CD4-positive, alpha-beta T cell (primary cell): ENCODE results near the gene NFKB1. TPM values are rescaled to one million over a fixed set of nuclear protein-coding genes. Genes with fewer than 3 reads are reported as not detected.
A peak's percentile ranks its signal among the peaks of the same experiment; 100 is the strongest.

ENCODE experiments used
- ATAC-seq: fragments of 200-7000 bp; cut with Tn5 transposase; one replicate; pipeline ENCODE4 v1.10.0; 2022; ENCODE audit warnings: mild to moderate bottlenecking; ENCODE audit not compliant: poor library complexity
- CTCF ChIA-PET: fragments of 350-600 bp; sonication (Branson Sonifier 250); formaldehyde crosslinking; loops from one replicate; lab custom pipeline; 2021; ENCODE audit warnings: antibody characterized with exemption, inconsistent platforms; lab: Charles Lee
- POLR2A ChIA-PET: fragments of 350-600 bp; sonication (Branson Sonifier 250); formaldehyde crosslinking; loops from one replicate; lab custom pipeline; 2021; ENCODE audit warnings: antibody characterized with exemption, inconsistent platforms; lab: Charles Lee
- DNase-seq, 14 experiments: peaks; one replicate each; pipeline ENCODE4 v3.0.0-alpha.2; 2013 to 2020; ENCODE audit warnings: mixed read lengths in 2 of 14
- H3K27ac ChIP-seq, 2 donors: one replicate each; pipeline versions ENCODE4 v1.5.1 to v1.7.0; 2013; ENCODE audit warnings: low read length in 2 of 2, low read depth in 1 of 2, mild to moderate bottlenecking in 1 of 2
- H3K27me3 ChIP-seq, 2 experiments: 1 replicate in 1 of 2; 2 replicates in 1 of 2; pipeline versions ENCODE4 v1.6.1 to v1.7.0; 2013; ENCODE audit warnings: low read length in 2 of 2, control low read depth in 1 of 2, mild to moderate bottlenecking in 1 of 2, moderate library complexity in 1 of 2; ENCODE audit not compliant: insufficient read depth in 2 of 2, control insufficient read depth in 1 of 2
- H3K36me3 ChIP-seq: one replicate; pipeline ENCODE4 v1.6.1; 2013; ENCODE audit warnings: low read length, control low read depth; ENCODE audit not compliant: insufficient read depth
- H3K4me1 ChIP-seq: one replicate; pipeline ENCODE4 v1.6.1; 2013; ENCODE audit warnings: low read length, control low read depth; ENCODE audit not compliant: insufficient read depth
- H3K4me3 ChIP-seq: one replicate; pipeline ENCODE4 v1.5.1; 2013; ENCODE audit warnings: mild to moderate bottlenecking, low read length, moderate library complexity
- H3K9me3 ChIP-seq, 2 experiments: 1 replicate in 1 of 2; 2 replicates in 1 of 2; pipeline versions ENCODE4 v1.6.1 to v1.7.0; 2013; ENCODE audit warnings: low read length in 2 of 2, mild to moderate bottlenecking in 2 of 2, control low read depth in 1 of 2, moderate library complexity in 1 of 2; ENCODE audit not compliant: control insufficient read depth in 1 of 2, insufficient read depth in 1 of 2
- H3K27ac Mint-ChIP-seq: one replicate; pipeline ENCODE4 v1.8.0; 2020; ENCODE audit warnings: mixed read lengths
- H3K27me3 Mint-ChIP-seq: one replicate; pipeline ENCODE4 v1.8.0; 2021; ENCODE audit warnings: mixed read lengths
- H3K36me3 Mint-ChIP-seq: one replicate; pipeline ENCODE4 v1.8.0; 2021; ENCODE audit warnings: low read depth, mixed read lengths
- H3K4me1 Mint-ChIP-seq: one replicate; pipeline ENCODE4 v1.8.0; 2021; ENCODE audit warnings: low read depth, mixed read lengths
- H3K4me3 Mint-ChIP-seq: one replicate; pipeline ENCODE4 v1.8.0; 2020; ENCODE audit warnings: mild to moderate bottlenecking, mixed read lengths
- H3K9me3 Mint-ChIP-seq: one replicate; pipeline ENCODE4 v1.8.0; 2020; ENCODE audit warnings: mixed read lengths
- intact Hi-C, 2 experiments: fragments of 100-400 bp; cut with DNase I in 1 of 2; cut with micrococcal nuclease in 1 of 2; formaldehyde crosslinking; loops; one replicate each; pipeline versions ENCODE4 v1.15.1 to v1.9.0; 2023 to 2025; cut with DNase I, micrococcal nuclease
- total RNA-seq, 174 experiments: library from RNA in 2 of 174; stranded (reverse) in 2 of 174; gene quantifications; one replicate each; pipeline ENCODE4 v1.2.3 and lab custom pipeline; 2021 to 2026
- TF ChIP-seq, protein P1 (sequence below): fragments of 200-600 bp; IDR thresholded peaks from one replicate; pipeline ENCODE4 v1.8.0; 2022; ENCODE audit warnings: antibody characterized with exemption, mild to moderate bottlenecking

Gene NFKB1
- total RNA-seq, 2 experiments from 2014 or later: 134 TPM

DNA sequence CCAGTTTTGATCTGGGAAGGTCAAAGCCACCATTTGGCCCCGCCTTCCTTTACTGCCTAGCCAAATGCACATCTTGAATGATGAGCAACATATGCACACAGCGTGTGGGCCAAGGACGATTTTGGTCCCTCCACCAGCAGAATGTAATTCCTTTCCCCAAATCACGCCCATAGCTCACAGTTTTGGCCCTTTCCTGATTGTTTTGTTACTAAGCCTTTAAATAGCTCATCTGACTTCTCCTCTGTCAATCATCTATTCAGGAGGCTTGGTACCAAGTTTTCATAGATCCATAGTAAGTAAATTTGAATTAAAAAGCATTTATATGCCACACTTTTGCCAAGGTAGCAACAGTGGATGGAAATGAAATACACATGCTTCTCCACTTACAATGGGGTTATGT, 123.3 kb downstream of the NFKB1 start:
- H3K27me3 ChIP-seq: no peaks in the 10 kb centered on the region
- ChIA-PET CTCF (interaction anchor here (1.6 kb wide), 1 partner anchor 175 kb away, joined by 3 read pairs; no protein-coding TSS in a partner anchor), POLR2A (interaction anchor here (1.3 kb wide), 1 partner anchor 11 kb away, joined by 3 read pairs; no protein-coding TSS in a partner anchor)
- ATAC-seq (no peak), DNase-seq (no peak)
- H3K4me3 ChIP-seq: no peak overlapping the region
- Mint-ChIP-seq H3K27me3 (no peaks in the 10 kb centered on the region), H3K4me1 (peaks cover 52% of the 10 kb centered on the region), H3K36me3 (no peaks in the 10 kb centered on the region), H3K4me3 (no peak overlapping the region), H3K27ac (no peak overlapping the region), H3K9me3 (no peaks in the 10 kb centered on the region)
- TF ChIP-seq, protein P1, sequence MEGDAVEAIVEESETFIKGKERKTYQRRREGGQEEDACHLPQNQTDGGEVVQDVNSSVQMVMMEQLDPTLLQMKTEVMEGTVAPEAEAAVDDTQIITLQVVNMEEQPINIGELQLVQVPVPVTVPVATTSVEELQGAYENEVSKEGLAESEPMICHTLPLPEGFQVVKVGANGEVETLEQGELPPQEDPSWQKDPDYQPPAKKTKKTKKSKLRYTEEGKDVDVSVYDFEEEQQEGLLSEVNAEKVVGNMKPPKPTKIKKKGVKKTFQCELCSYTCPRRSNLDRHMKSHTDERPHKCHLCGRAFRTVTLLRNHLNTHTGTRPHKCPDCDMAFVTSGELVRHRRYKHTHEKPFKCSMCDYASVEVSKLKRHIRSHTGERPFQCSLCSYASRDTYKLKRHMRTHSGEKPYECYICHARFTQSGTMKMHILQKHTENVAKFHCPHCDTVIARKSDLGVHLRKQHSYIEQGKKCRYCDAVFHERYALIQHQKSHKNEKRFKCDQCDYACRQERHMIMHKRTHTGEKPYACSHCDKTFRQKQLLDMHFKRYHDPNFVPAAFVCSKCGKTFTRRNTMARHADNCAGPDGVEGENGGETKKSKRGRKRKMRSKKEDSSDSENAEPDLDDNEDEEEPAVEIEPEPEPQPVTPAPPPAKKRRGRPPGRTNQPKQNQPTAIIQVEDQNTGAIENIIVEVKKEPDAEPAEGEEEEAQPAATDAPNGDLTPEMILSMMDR: no peak
- H3K27ac ChIP-seq: no peak overlapping the region
- no peaks in the 10 kb centered on the region for H3K36me3 ChIP-seq
- intact Hi-C loops: loop anchor here in 1 of 2 experiments (5.0 kb wide), 1 partner anchor 468 kb away; no protein-coding TSS in a partner anchor
- peaks cover 11% of the 10 kb centered on the region for H3K4me1 ChIP-seq
- no peaks in the 10 kb centered on the region for H3K9me3 ChIP-seq

DNA sequence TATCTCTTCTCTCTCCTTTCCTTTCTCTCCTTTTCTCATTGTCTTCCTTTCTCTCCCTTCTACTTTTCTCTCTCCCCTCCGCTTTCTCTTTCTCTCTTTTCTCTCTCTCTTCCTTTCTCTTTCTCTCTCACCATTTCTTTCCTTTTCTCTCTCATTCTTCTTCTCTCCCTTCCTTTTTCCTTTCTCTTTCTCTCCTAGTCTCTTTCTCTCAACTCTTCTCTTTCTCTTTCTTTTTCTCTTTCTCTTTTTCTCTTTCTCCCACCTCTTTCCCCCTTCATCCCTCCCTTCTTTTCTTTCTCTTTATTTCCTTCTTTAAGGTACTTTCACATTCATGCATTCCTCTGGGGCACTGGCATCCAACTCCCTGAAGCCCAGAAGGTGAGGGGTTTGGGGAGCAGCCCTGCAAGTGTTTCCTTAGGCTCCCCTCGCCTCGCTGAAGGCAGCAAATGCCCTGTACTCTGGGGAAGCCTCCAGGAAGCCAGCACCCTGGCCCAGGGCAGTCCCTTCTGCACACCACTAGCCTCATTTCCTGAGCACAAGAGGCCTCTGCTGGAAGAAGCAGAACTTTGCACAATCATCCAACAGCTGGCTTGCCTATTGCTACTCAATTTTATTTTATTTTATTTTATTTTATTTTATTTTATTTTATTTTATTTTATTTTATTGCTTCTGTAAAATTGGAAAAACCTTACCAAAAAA, 124.2 kb downstream of the NFKB1 start:
- POLR2A ChIA-PET: interaction anchor here (0.8 to 1.3 kb wide), 2 partner anchors 12 to 177 kb away, joined by 3 to 4 read pairs; no protein-coding TSS in a partner anchor
- H3K27ac Mint-ChIP-seq: peak overlapping the region; percentile 61
- CTCF ChIA-PET: interaction anchor here (0.5 to 1.6 kb wide), 19 partner anchors 9 to 282 kb away, joined by 3 to 10 read pairs (median 3); no protein-coding TSS in a partner anchor
- Histone ChIP-seq H3K27me3 (no peaks in the 10 kb centered on the region), H3K27ac (no peak overlapping the region), H3K4me1 (peaks cover 14% of the 10 kb centered on the region), H3K36me3 (no peaks in the 10 kb centered on the region), H3K4me3 (peak overlapping the region; percentile 3), H3K9me3 (no peaks in the 10 kb centered on the region)
- H3K36me3 Mint-ChIP-seq: no peaks in the 10 kb centered on the region
- H3K4me1 Mint-ChIP-seq: peaks cover 58% of the 10 kb centered on the region
- H3K9me3 Mint-ChIP-seq: no peaks in the 10 kb centered on the region
- peak; percentile 44 to 87 (median 60) for DNase-seq
- TF ChIP-seq, protein P1: peak; percentile 74
- peak overlapping the region; percentile 50 for H3K4me3 Mint-ChIP-seq
- intact Hi-C loops: loop anchor here (1.0 to 5.0 kb wide), 3 partner anchors 176 to 472 kb away; partner anchors contain the start of gene BDH2 (in 1 of the 2)
- no peaks in the 10 kb centered on the region for H3K27me3 Mint-ChIP-seq
- ATAC-seq: peak; percentile 88

DNA sequence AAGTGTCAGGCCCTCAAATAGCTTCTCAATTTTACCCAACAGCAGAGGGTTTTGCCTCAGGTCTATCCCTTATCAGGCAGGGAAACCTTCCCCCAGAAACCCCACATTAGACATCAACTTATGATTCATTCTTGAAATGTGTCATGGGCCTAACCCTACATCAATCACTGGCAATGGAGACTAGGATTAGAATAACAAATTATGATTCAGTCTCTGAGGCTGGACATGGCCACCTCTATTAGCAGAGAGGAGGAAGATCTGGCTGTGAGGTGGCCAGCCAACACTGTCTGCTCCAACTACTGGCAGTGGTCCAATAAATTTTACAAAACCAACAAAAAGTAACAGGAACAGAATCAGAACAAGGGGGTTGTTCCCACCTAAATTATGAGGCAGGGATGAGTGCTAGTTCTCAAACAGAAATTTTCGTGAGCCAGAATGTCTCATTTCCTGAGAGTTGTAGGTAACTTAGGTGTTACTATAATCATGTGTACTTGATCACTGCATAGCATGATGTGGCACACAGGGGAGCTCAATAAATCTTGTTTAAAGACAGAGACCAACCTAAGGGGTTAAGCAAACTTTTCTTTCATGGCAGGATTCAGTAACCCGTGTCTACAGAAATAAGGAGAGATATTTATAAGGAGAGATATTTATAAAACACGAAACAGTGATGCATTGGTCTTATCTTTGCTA, 126.8 kb downstream of the NFKB1 start:
- POLR2A ChIA-PET: interaction anchor here (1.1 kb wide), 1 partner anchor 200 kb away, joined by 3 read pairs; the partner anchor contains the start of gene UBE2D3
- Histone ChIP-seq H3K4me3 (no peak overlapping the region), H3K27ac (no peak overlapping the region), H3K27me3 (no peaks in the 10 kb centered on the region), H3K36me3 (no peaks in the 10 kb centered on the region), H3K4me1 (peaks cover 22% of the 10 kb centered on the region), H3K9me3 (no peaks in the 10 kb centered on the region)
- peaks cover 8% of the 10 kb centered on the region for H3K36me3 Mint-ChIP-seq
- H3K27me3 Mint-ChIP-seq: no peaks in the 10 kb centered on the region
- TF ChIP-seq, protein P1: no peak
- ATAC-seq (no peak), DNase-seq (peak in 2 of 14 experiments; percentile 10 to 44)
- CTCF ChIA-PET: interaction anchor here (1.1 to 1.6 kb wide), 4 partner anchors 15 to 200 kb away, joined by 3 to 5 read pairs (median 3); no protein-coding TSS in a partner anchor
- H3K4me1 Mint-ChIP-seq: peaks cover 73% of the 10 kb centered on the region
- H3K9me3 Mint-ChIP-seq: no peaks in the 10 kb centered on the region
- peak overlapping the region; percentile 6 for H3K4me3 Mint-ChIP-seq
- intact Hi-C loops: loop anchor here in 1 of 2 experiments (5.0 kb wide), 2 partner anchors 196 to 469 kb away; partner anchors contain the start of gene BDH2
- H3K27ac Mint-ChIP-seq: peak overlapping the region; percentile 94
